ENCODE data around the gene MRPS6.

GRCh38 chr21:34091607-34092006 lies 18.2 kb downstream of the MRPS6 start:
- TF ChIP-seq CTCF (IDR thresholded peaks at IDR 0.05) (no peak), EP300 (IDR thresholded peaks at IDR 0.05) (no peak), POLR2A (IDR thresholded peaks at IDR 0.05) (no peak)
